ENCODE results near the gene COMMD7.
"Not testable (repeated sequence)": the region's sequence is repeated elsewhere in the genome, so short reads cannot be mapped to it uniquely, and the experiment has no call there.

Gene COMMD7

DNA sequence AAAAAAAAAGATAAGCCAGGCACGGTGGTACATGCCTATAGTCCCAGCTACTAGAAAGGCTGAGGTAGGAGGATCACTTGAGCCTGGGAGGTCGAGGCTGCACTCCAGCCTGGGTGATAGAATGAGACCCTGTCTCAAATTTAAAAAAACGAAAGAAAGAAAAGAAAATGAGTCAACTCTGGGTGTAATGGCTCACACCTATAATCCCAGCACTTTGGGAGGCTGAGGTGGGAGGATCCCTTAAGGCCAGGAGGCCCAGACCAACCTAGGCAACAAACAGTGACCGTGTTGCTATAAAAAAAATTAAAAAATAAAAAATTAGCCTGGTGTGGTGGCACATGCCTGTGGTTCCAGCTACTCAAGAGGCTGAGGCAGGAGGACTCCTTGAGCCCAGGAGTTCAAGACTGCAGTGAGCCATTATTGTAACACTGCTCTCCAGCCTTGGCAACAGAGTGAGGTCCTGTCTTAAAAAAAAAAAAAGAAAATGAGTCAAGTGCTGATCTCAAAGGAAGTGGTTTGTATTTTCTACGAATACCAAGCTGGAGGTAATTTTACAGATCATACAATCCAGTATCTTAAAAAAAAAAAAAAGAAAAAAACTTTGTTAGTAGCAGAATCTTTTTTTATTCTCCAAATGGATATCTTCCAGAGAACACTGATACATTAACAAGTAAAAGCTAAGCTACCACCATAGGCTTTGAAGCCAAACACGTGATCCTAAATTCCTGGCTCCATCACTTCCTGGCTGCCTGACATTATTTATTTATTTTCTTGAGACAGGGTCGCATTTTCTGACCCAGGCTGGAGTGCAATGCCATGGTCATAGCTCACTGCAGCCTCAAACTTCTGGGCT lies 5.7 kb downstream of the COMMD7 start:
- 57% methylated on average over 6 of the region's 7 CpGs for WGBS
- Histone ChIP-seq H2BK12ac (ENCODE audit: low read length in 2 of 2) (peak overlapping the region in 1 of 2 experiments; percentile 39), H3K27ac (ENCODE audit: low read length, poor library complexity, severe bottlenecking) (peak overlapping the region; percentile 64), H3K27me3 (ENCODE audit: control insufficient read depth in 1 of 2, insufficient read depth in 1 of 2, low read length in 2 of 2) (no peaks in the 10 kb centered on the region), H3K9ac (ENCODE audit: low read length) (peak overlapping the region; percentile 54), H2AK5ac (ENCODE audit: low read length, severe bottlenecking) (peak overlapping the region; percentile 3), H2BK5ac (ENCODE audit: low read depth, low read length, poor library complexity, severe bottlenecking) (no peak overlapping the region), H3K9me3 (ENCODE audit: control insufficient read depth, low read length) (no peaks in the 10 kb centered on the region), H4K91ac (ENCODE audit: low read length) (no peak overlapping the region), H3K23ac (ENCODE audit: low read length in 2 of 2) (no peak overlapping the region), H2BK120ac (ENCODE audit: low read depth, low read length) (peak overlapping the region; percentile 5), H3K18ac (ENCODE audit: low read depth in 1 of 2, low read length in 2 of 2) (peak overlapping the region; percentile 43 to 48), H3K4me1 (ENCODE audit: control insufficient read depth, insufficient read depth, low read depth, low read length) (peaks cover 10% of the 10 kb centered on the region), H2AFZ (ENCODE audit: low read depth, low read length) (no peak overlapping the region), H4K8ac (ENCODE audit: low read length) (no peak overlapping the region), H2BK15ac (ENCODE audit: low read depth, poor library complexity, severe bottlenecking) (no peak overlapping the region), H3K4me3 (ENCODE audit: insufficient read depth in 1 of 2, low read depth in 1 of 2, low read length in 2 of 2) (no peak overlapping the region), H3K14ac (ENCODE audit: low read length in 2 of 2) (no peak overlapping the region), H3K4me2 (ENCODE audit: low read length, poor library complexity, severe bottlenecking) (no peak overlapping the region), H3K4ac (ENCODE audit: low read depth in 1 of 2, low read length in 2 of 2) (peak overlapping the region in 1 of 2 experiments; percentile 37), H3K36me3 (ENCODE audit: control insufficient read depth in 1 of 2, insufficient read depth in 2 of 2, low read depth in 1 of 2, low read length in 2 of 2) (no peaks in the 10 kb centered on the region), H3K79me1 (replicated peaks; ENCODE audit: low read length, poor library complexity, severe bottlenecking) (peaks cover 21% of the 10 kb centered on the region)
- peak; percentile 74 for DNase-seq

DNA sequence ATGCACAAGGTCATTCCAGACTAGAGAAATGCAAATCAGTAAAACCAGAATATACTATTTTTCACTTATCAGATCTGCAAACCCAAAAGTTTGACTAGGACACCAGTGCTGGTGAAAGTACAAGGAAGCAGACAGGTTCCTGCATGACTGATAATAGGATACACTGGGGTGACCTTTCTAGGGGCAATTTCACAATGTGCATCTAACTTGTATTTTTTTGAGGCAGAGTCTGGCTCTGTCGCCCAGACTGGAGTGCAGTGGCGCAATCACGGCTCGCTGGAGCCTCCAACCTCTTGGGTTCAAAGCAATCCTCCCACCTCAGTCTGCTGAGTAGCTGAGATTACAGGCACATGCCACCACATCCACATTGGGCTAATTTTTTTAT lies 11.4 kb downstream of the COMMD7 start:
- H2BK120ac ChIP-seq (ENCODE audit: low read depth, low read length): no peak overlapping the region
- H4K91ac ChIP-seq (ENCODE audit: low read length): no peak overlapping the region
- no peak overlapping the region for H3K4me3 ChIP-seq (ENCODE audit: insufficient read depth in 1 of 2, low read depth in 1 of 2, low read length in 2 of 2)
- H2BK12ac ChIP-seq (ENCODE audit: low read length in 2 of 2): no peak overlapping the region
- no peak overlapping the region for H3K9ac ChIP-seq (ENCODE audit: low read length)
- peak; percentile 66 for DNase-seq
- H3K23ac ChIP-seq (ENCODE audit: low read length in 2 of 2): no peak overlapping the region
- H2BK5ac ChIP-seq (ENCODE audit: low read depth, low read length, poor library complexity, severe bottlenecking): no peak overlapping the region
- 68% methylated on average over 4 of the region's 4 CpGs for WGBS
- H2AFZ ChIP-seq (ENCODE audit: low read depth, low read length): no peak overlapping the region
- no peaks in the 10 kb centered on the region for H3K27me3 ChIP-seq (ENCODE audit: control insufficient read depth in 1 of 2, insufficient read depth in 1 of 2, low read length in 2 of 2)
- no peak overlapping the region for H2BK15ac ChIP-seq (ENCODE audit: low read depth, poor library complexity, severe bottlenecking)
- H3K9me3 ChIP-seq (ENCODE audit: control insufficient read depth, low read length): no peaks in the 10 kb centered on the region
- H4K8ac ChIP-seq (ENCODE audit: low read length): no peak overlapping the region
- H3K79me1 ChIP-seq (replicated peaks; ENCODE audit: low read length, poor library complexity, severe bottlenecking): peaks cover 19% of the 10 kb centered on the region
- H3K36me3 ChIP-seq (ENCODE audit: control insufficient read depth in 1 of 2, insufficient read depth in 2 of 2, low read depth in 1 of 2, low read length in 2 of 2): peaks cover 2 to 3% of the 10 kb centered on the region in 2 experiments
- no peak overlapping the region for H3K14ac ChIP-seq (ENCODE audit: low read length in 2 of 2)
- H2AK5ac ChIP-seq (ENCODE audit: low read length, severe bottlenecking): no peak overlapping the region
- H3K4ac ChIP-seq (ENCODE audit: low read depth in 1 of 2, low read length in 2 of 2): no peak overlapping the region
- H3K4me1 ChIP-seq (ENCODE audit: control insufficient read depth, insufficient read depth, low read depth, low read length): peaks cover 8% of the 10 kb centered on the region
- no peak overlapping the region for H3K4me2 ChIP-seq (ENCODE audit: low read length, poor library complexity, severe bottlenecking)
- H3K27ac ChIP-seq (ENCODE audit: low read length, poor library complexity, severe bottlenecking): peak overlapping the region; percentile 18
- H3K18ac ChIP-seq (ENCODE audit: low read depth in 1 of 2, low read length in 2 of 2): peak overlapping the region in 1 of 2 experiments; percentile 43

DNA sequence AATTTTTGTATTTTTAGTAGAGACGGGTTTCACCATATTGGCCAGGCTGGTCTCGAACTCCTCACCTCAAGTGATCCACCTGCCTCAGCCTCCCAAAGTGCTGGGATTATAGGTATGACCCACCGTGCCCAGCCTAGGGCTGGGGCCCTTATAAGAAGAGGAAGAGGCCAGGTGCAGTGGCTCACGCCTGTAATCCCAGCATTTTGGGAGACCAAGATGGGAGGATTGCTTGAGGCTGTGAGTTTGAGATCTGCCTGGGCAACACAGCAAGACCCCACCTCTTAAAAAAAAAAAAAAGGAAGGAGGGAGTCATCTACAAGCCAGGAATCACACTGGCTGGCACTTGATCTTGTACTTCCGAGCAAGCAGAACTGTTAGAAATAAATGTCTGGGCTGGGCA lies 13.9 kb downstream of the COMMD7 start:
- not testable (repeated sequence) for H3K9me3 ChIP-seq (ENCODE audit: control insufficient read depth, low read length); DNase-seq; H2BK120ac ChIP-seq (ENCODE audit: low read depth, low read length); H2AFZ ChIP-seq (ENCODE audit: low read depth, low read length); H3K4me1 ChIP-seq (ENCODE audit: control insufficient read depth, insufficient read depth, low read depth, low read length); H4K91ac ChIP-seq (ENCODE audit: low read length); H3K9ac ChIP-seq (ENCODE audit: low read length); H2BK5ac ChIP-seq (ENCODE audit: low read depth, low read length, poor library complexity, severe bottlenecking); H3K14ac ChIP-seq (ENCODE audit: low read length in 2 of 2); H3K18ac ChIP-seq (ENCODE audit: low read depth in 1 of 2, low read length in 2 of 2); H3K27ac ChIP-seq (ENCODE audit: low read length, poor library complexity, severe bottlenecking); H3K23ac ChIP-seq (ENCODE audit: low read length in 2 of 2); H3K27me3 ChIP-seq (ENCODE audit: control insufficient read depth in 1 of 2, insufficient read depth in 1 of 2, low read length in 2 of 2); H3K4me3 ChIP-seq (ENCODE audit: insufficient read depth in 1 of 2, low read depth in 1 of 2, low read length in 2 of 2); H2BK12ac ChIP-seq (ENCODE audit: low read length in 2 of 2); H2AK5ac ChIP-seq (ENCODE audit: low read length, severe bottlenecking); H2BK15ac ChIP-seq (ENCODE audit: low read depth, poor library complexity, severe bottlenecking); H4K8ac ChIP-seq (ENCODE audit: low read length); H3K4ac ChIP-seq (ENCODE audit: low read depth in 1 of 2, low read length in 2 of 2); H3K4me2 ChIP-seq (ENCODE audit: low read length, poor library complexity, severe bottlenecking)
- 97% methylated on average over 5 of the region's 5 CpGs for WGBS
- Histone ChIP-seq H3K79me1 (replicated peaks; ENCODE audit: low read length, poor library complexity, severe bottlenecking) (peaks cover 15% of the 10 kb centered on the region), H3K36me3 (ENCODE audit: control insufficient read depth in 1 of 2, insufficient read depth in 2 of 2, low read depth in 1 of 2, low read length in 2 of 2) (peaks cover 12 to 19% of the 10 kb centered on the region in 2 experiments)

DNA sequence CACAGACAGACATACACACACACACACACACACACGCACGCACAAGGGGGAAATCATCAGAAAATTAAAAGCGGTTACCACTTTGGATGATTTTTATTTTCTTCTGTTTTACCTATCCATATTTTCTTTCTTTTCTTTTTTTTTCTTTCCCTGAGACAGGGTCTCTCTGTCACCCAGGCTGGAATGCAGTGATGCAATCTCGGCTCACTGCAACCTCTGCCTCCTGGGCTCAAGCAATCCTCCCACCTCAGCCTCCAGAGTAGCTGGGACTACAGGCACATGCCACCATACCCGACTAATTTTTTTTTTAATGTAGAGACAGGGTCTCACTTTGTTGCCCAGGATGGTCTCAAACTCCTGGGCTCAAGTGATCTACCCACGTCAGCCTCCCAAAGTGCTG lies 14.8 kb downstream of the COMMD7 start:
- H3K4me3 ChIP-seq (ENCODE audit: insufficient read depth in 1 of 2, low read depth in 1 of 2, low read length in 2 of 2); H3K27me3 ChIP-seq (ENCODE audit: control insufficient read depth in 1 of 2, insufficient read depth in 1 of 2, low read length in 2 of 2); DNase-seq; H2BK120ac ChIP-seq (ENCODE audit: low read depth, low read length); H4K8ac ChIP-seq (ENCODE audit: low read length); H2BK12ac ChIP-seq (ENCODE audit: low read length in 2 of 2); H2AK5ac ChIP-seq (ENCODE audit: low read length, severe bottlenecking); H3K9me3 ChIP-seq (ENCODE audit: control insufficient read depth, low read length); H3K18ac ChIP-seq (ENCODE audit: low read depth in 1 of 2, low read length in 2 of 2); H4K91ac ChIP-seq (ENCODE audit: low read length); H3K23ac ChIP-seq (ENCODE audit: low read length in 2 of 2); H2BK15ac ChIP-seq (ENCODE audit: low read depth, poor library complexity, severe bottlenecking); H2AFZ ChIP-seq (ENCODE audit: low read depth, low read length); H3K4me2 ChIP-seq (ENCODE audit: low read length, poor library complexity, severe bottlenecking); H3K4me1 ChIP-seq (ENCODE audit: control insufficient read depth, insufficient read depth, low read depth, low read length); H3K9ac ChIP-seq (ENCODE audit: low read length); H3K4ac ChIP-seq (ENCODE audit: low read depth in 1 of 2, low read length in 2 of 2); H3K14ac ChIP-seq (ENCODE audit: low read length in 2 of 2); H2BK5ac ChIP-seq (ENCODE audit: low read depth, low read length, poor library complexity, severe bottlenecking): not testable (repeated sequence)
- WGBS: 91% methylated on average over 6 of the region's 6 CpGs
- Histone ChIP-seq H3K27ac (ENCODE audit: low read length, poor library complexity, severe bottlenecking) (peak overlapping the region; percentile 4), H3K79me1 (replicated peaks; ENCODE audit: low read length, poor library complexity, severe bottlenecking) (peaks cover 13% of the 10 kb centered on the region), H3K36me3 (ENCODE audit: control insufficient read depth in 1 of 2, insufficient read depth in 2 of 2, low read depth in 1 of 2, low read length in 2 of 2) (peaks cover 12 to 19% of the 10 kb centered on the region in 2 experiments)
